HG03097 (cell line): ENCODE results near the gene STYX.
"Not testable (repeated sequence)": the region's sequence is repeated elsewhere in the genome, so short reads cannot be mapped to it uniquely, and the experiment has no call there.

ENCODE experiments used
- ATAC-seq: cut with Tn5 transposase; IDR thresholded peaks from one replicate; pipeline ENCODE4 v1.9.1; 2021; ENCODE audit not compliant: unreplicated experiment, low FRiP score

The STYX gene

GRCh38 chr14:52723514-52724359 is 6.2 kb upstream of the STYX start:
- no peak for ATAC-seq

GRCh38 chr14:52724360-52724644 is 5.7 kb upstream of the STYX start:
- no peak for ATAC-seq

- ATAC-seq: not testable (repeated sequence)
These were observed 2.5 kb upstream of the STYX start for GRCh38 chr14:52727509-52727908.

- not testable (repeated sequence) for ATAC-seq
These were observed 931 bp upstream of the STYX start for GRCh38 chr14:52729035-52729434.

- ATAC-seq: no peak
These were observed 411 bp upstream of the STYX start for GRCh38 chr14:52729585-52729924.

GRCh38 chr14:52730709-52731111 is 744 bp downstream of the STYX start:
- ATAC-seq: no peak

- ATAC-seq: no peak
These were observed 3.9 kb downstream of the STYX start for GRCh38 chr14:52733824-52734223.

- no peak for ATAC-seq
These were observed 6.0 kb downstream of the STYX start for GRCh38 chr14:52735921-52736489.

GRCh38 chr14:52738409-52738808 is 8.4 kb downstream of the STYX start:
- ATAC-seq: no peak

GRCh38 chr14:52740751-52741150 is 10.8 kb downstream of the STYX start:
- ATAC-seq: no peak

- ATAC-seq: no peak
These were observed 11.9 kb downstream of the STYX start for GRCh38 chr14:52741865-52742264.

GRCh38 chr14:52748647-52749292 is 18.8 kb downstream of the STYX start:
- ATAC-seq: no peak

GRCh38 chr14:52755607-52756316 is 25.8 kb downstream of the STYX start:
- ATAC-seq: no peak

- no peak for ATAC-seq
These were observed 29.2 kb downstream of the STYX start for GRCh38 chr14:52759145-52759544.

GRCh38 chr14:52762923-52763322 is 33.0 kb downstream of the STYX start:
- not testable (repeated sequence) for ATAC-seq

GRCh38 chr14:52767058-52767833 is 37.3 kb downstream of the STYX start:
- no peak for ATAC-seq

- no peak for ATAC-seq
These were observed 39.9 kb downstream of the STYX start for GRCh38 chr14:52769887-52770286.

GRCh38 chr14:52776816-52777215 is 46.9 kb downstream of the STYX start:
- ATAC-seq: no peak

- ATAC-seq: no peak
These were observed 48.7 kb downstream of the STYX start for GRCh38 chr14:52778702-52779101.

GRCh38 chr14:52780893-52781292 is 50.9 kb downstream of the STYX start:
- no peak for ATAC-seq

- ATAC-seq: no peak
These were observed 51.7 kb downstream of the STYX start for GRCh38 chr14:52781629-52782028.
